Natural killer cell (primary cell): Measurements from ENCODE around the gene ZBTB9. TPM values are rescaled to one million over a fixed set of nuclear protein-coding genes. Genes with fewer than 3 reads are reported as not detected.

Source experiments
- ATAC-seq, 3 donors: fragments of 150-1000 bp in 2 of 3; fragments of 200-7000 bp in 1 of 3; cut with Tn5 transposase; 1 replicate in 1 of 3; 2 replicates in 2 of 3; pipeline ENCODE4 v1.10.0; 2021; ENCODE audit warnings: mild to moderate bottlenecking in 2 of 3, moderate library complexity in 2 of 3
- DNase-seq, 2 donors: peaks; one replicate each; pipeline versions ENCODE4 v3.0.0 to v3.0.0-alpha.2; 2013 to 2021; ENCODE audit warnings: mixed read lengths in 1 of 2
- H3K27ac ChIP-seq: one replicate; pipeline ENCODE4 v1.5.1; 2013; ENCODE audit warnings: mild to moderate bottlenecking, low read length
- H3K27me3 ChIP-seq: one replicate; pipeline ENCODE4 v1.6.1; 2013; ENCODE audit warnings: low read length; ENCODE audit not compliant: control insufficient read depth, insufficient read depth
- H3K36me3 ChIP-seq: one replicate; pipeline ENCODE4 v1.6.1; 2013; ENCODE audit warnings: low read length; ENCODE audit not compliant: control insufficient read depth, insufficient read depth
- H3K4me1 ChIP-seq: one replicate; pipeline ENCODE4 v1.6.1; 2013; ENCODE audit warnings: low read length; ENCODE audit not compliant: control insufficient read depth, insufficient read depth
- H3K4me3 ChIP-seq: one replicate; pipeline ENCODE4 v1.5.1; 2013; ENCODE audit warnings: low read length
- H3K9me3 ChIP-seq: one replicate; pipeline ENCODE4 v1.6.1; 2013; ENCODE audit warnings: low read length; ENCODE audit not compliant: control insufficient read depth, insufficient read depth
- H3K27ac Mint-ChIP-seq, 2 donors: one replicate each; pipeline ENCODE4 v1.8.0; 2022; ENCODE audit warnings: mild to moderate bottlenecking in 2 of 2, mixed read lengths in 2 of 2, moderate library complexity in 1 of 2
- H3K27me3 Mint-ChIP-seq, 2 donors: one replicate each; pipeline ENCODE4 v1.8.0; 2022; ENCODE audit warnings: low read depth in 2 of 2, mixed read lengths in 2 of 2
- H3K36me3 Mint-ChIP-seq: one replicate; pipeline ENCODE4 v1.8.0; 2022; ENCODE audit warnings: mixed read lengths
- H3K4me1 Mint-ChIP-seq, 2 donors: one replicate each; pipeline ENCODE4 v1.8.0; 2022; ENCODE audit warnings: mixed read lengths in 2 of 2
- H3K4me3 Mint-ChIP-seq: one replicate; pipeline ENCODE4 v1.8.0; 2022; ENCODE audit warnings: mild to moderate bottlenecking, moderate library complexity, mixed read lengths
- H3K9me3 Mint-ChIP-seq, 2 donors: one replicate each; pipeline ENCODE4 v1.8.0; 2022; ENCODE audit warnings: mixed read lengths in 2 of 2
- CTCF ChIP-seq: fragments of 200-600 bp; IDR thresholded peaks from one replicate; pipeline ENCODE4 v1.8.0; 2022; ENCODE audit warnings: antibody characterized with exemption
- WGBS: methylation state at CpG from one replicate; pipeline ENCODE4 v1.1.7; 2013; ENCODE audit warnings: missing lambda C conversion rate; ENCODE audit not compliant: insufficient coverage; 5-methylcytosine and 5-hydroxymethylcytosine counted together
- intact Hi-C: fragments of 100-400 bp; cut with micrococcal nuclease; formaldehyde crosslinking; loops from one replicate; pipeline ENCODE4 v1.14.2; 2022
- total RNA-seq, 4 donors: library from RNA; stranded (reverse); fragments of 120-200 nt in 1 of 4; gene quantifications; one replicate each; pipeline versions ENCODE4 v1.2.3 to v1.2.4, GENCODE V29; 2013 to 2022

ZBTB9 gene
- total RNA-seq, 3 donors from 2014 or later (not counting 1 experiment from before 2014, with no cell fraction given): 3.8 to 5.1 (median 3.9) TPM

GRCh38 chr6:33418690-33419291 lies 35.6 kb upstream of the ZBTB9 start:
- peak; percentile 4 to 13 (median 4) for ATAC-seq
- H3K4me1 Mint-ChIP-seq: peaks cover 50 to 74% of the 10 kb centered on the region in 2 donors

GRCh38 chr6:33419580-33420490 lies 34.5 kb upstream of the ZBTB9 start, which contains the start of gene SYNGAP1:
SYNGAP1 (plus strand) TSS chr6:33420065; CDS start chr6:33420265, 200 bp downstream.
- intact Hi-C loops: loop anchor here (2.0 to 5.0 kb wide), 3 partner anchors 29 to 107 kb away; partner anchors contain the start of genes KIFC1 and ZBTB9
- Mint-ChIP-seq H3K9me3 (no peaks in the 10 kb centered on the region), H3K36me3 (no peaks in the 10 kb centered on the region), H3K4me3 (peak within 1 kb of the TSS; percentile 61), H3K27me3 (no peaks in the 10 kb centered on the region), H3K4me1 (peaks cover 55 to 74% of the 10 kb centered on the region in 2 donors), H3K27ac (peak within 1 kb of the TSS; percentile 100)
- no peak for TF ChIP-seq CTCF
- H3K9me3 ChIP-seq: no peaks in the 10 kb centered on the region
- no peak for ATAC-seq
- WGBS: 7% methylated on average over 13 of the region's 22 CpGs
- H3K4me3 ChIP-seq: no peak within 1 kb of the TSS
- peaks cover 16% of the 10 kb centered on the region for H3K36me3 ChIP-seq
- H3K27me3 ChIP-seq: no peaks in the 10 kb centered on the region
- H3K4me1 ChIP-seq: peaks cover 51% of the 10 kb centered on the region
- peak in 1 of 2 donors; percentile 59 for DNase-seq
- peak within 1 kb of the TSS; percentile 95 for H3K27ac ChIP-seq

More at GRCh38 chr6:33418690-33419291, 35.6 kb upstream of the ZBTB9 start:
- no peaks in the 10 kb centered on the region for H3K27me3 Mint-ChIP-seq
- H3K27ac Mint-ChIP-seq: peak overlapping the region; percentile 100
- H3K9me3 Mint-ChIP-seq: no peaks in the 10 kb centered on the region
- Histone ChIP-seq H3K27ac (peak overlapping the region; percentile 95), H3K4me3 (peak overlapping the region; percentile 39), H3K4me1 (peaks cover 48% of the 10 kb centered on the region), H3K27me3 (no peaks in the 10 kb centered on the region), H3K36me3 (peaks cover 26% of the 10 kb centered on the region), H3K9me3 (no peaks in the 10 kb centered on the region)
- DNase-seq: peak; percentile 55 to 87
- intact Hi-C loops: loop anchor here (1.0 to 5.0 kb wide), 5 partner anchors 8 to 106 kb away; partner anchors contain the start of genes KIFC1 and ZBTB9
- H3K4me3 Mint-ChIP-seq: peak overlapping the region; percentile 97
- H3K36me3 Mint-ChIP-seq: no peaks in the 10 kb centered on the region
- TF ChIP-seq CTCF: no peak
- 39% methylated on average over 8 of the region's 8 CpGs for WGBS

- H3K4me3 Mint-ChIP-seq: peak overlapping the region; percentile 61
- no peaks in the 10 kb centered on the region for H3K9me3 Mint-ChIP-seq
- Histone ChIP-seq H3K36me3 (peaks cover 8% of the 10 kb centered on the region), H3K27me3 (no peaks in the 10 kb centered on the region), H3K27ac (no peak overlapping the region), H3K4me1 (peaks cover 50% of the 10 kb centered on the region), H3K9me3 (no peaks in the 10 kb centered on the region), H3K4me3 (no peak overlapping the region)
- intact Hi-C loops: no loop called here
- H3K27ac Mint-ChIP-seq: peak overlapping the region; percentile 37 to 100
- no peaks in the 10 kb centered on the region for H3K36me3 Mint-ChIP-seq
- DNase-seq (no peak), ATAC-seq (no peak)
- WGBS: 87% methylated on average over 6 of the region's 6 CpGs
- peaks cover 56 to 74% of the 10 kb centered on the region in 2 donors for H3K4me1 Mint-ChIP-seq
- H3K27me3 Mint-ChIP-seq: no peaks in the 10 kb centered on the region
- TF ChIP-seq CTCF: no peak
These were observed 33.7 kb upstream of the ZBTB9 start for GRCh38 chr6:33420491-33421343.
